Measurements from ENCODE around the gene ZNF77. TPM values are rescaled to one million over a fixed set of nuclear protein-coding genes. Genes with fewer than 3 reads are reported as not detected.
"Not testable (repeated sequence)": the region's sequence is repeated elsewhere in the genome, so short reads cannot be mapped to it uniquely, and the experiment has no call there.

Gene ZNF77
- total RNA-seq, 1 donor from 2014 or later = 5.8 TPM

DNA sequence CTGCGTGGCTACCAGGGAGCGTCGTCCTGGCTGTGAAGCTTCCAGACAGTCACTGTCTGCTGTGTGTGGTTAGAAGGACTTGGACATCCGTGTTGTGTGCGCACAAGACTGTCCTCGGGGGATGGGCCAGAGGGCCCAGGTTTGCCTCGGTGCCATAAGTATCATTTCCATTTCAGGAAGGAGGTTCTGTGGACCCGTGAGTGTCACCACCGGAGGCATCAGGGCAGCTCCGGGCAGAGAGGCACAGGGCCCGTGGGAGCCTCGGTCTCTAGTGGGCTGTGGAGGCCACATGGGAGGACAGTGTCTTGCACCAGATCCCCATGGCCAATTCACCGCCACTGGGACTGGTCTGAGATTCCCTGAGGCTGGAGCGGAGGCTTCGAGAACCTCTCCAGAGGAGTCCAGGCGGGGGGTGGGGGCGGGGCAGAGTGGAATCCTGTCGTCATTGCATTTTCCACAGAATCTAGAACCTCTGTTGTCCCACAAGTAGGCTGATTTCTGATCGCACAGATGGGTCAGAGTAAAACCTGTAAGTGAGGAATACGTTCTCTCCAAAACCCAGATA is 38.1 kb downstream of the ZNF77 start:
- DNase-seq (ENCODE audit: extremely low spot score, unreplicated experiment) = no peak
- H3K27me3 Mint-ChIP-seq = no peaks in the 10 kb centered on the region
- H3K4me1 Mint-ChIP-seq (ENCODE audit: unreplicated experiment) = peaks cover 7% of the 10 kb centered on the region
- peaks cover 8% of the 10 kb centered on the region for H3K9me3 Mint-ChIP-seq
- TF ChIP-seq, protein P1, sequence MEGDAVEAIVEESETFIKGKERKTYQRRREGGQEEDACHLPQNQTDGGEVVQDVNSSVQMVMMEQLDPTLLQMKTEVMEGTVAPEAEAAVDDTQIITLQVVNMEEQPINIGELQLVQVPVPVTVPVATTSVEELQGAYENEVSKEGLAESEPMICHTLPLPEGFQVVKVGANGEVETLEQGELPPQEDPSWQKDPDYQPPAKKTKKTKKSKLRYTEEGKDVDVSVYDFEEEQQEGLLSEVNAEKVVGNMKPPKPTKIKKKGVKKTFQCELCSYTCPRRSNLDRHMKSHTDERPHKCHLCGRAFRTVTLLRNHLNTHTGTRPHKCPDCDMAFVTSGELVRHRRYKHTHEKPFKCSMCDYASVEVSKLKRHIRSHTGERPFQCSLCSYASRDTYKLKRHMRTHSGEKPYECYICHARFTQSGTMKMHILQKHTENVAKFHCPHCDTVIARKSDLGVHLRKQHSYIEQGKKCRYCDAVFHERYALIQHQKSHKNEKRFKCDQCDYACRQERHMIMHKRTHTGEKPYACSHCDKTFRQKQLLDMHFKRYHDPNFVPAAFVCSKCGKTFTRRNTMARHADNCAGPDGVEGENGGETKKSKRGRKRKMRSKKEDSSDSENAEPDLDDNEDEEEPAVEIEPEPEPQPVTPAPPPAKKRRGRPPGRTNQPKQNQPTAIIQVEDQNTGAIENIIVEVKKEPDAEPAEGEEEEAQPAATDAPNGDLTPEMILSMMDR (conservative IDR thresholded peaks at IDR 0.05) = no peak
- peaks cover 13% of the 10 kb centered on the region for H3K36me3 Mint-ChIP-seq
- no peak overlapping the region for H3K4me3 Mint-ChIP-seq
- no peak overlapping the region for H3K27ac Mint-ChIP-seq

DNA sequence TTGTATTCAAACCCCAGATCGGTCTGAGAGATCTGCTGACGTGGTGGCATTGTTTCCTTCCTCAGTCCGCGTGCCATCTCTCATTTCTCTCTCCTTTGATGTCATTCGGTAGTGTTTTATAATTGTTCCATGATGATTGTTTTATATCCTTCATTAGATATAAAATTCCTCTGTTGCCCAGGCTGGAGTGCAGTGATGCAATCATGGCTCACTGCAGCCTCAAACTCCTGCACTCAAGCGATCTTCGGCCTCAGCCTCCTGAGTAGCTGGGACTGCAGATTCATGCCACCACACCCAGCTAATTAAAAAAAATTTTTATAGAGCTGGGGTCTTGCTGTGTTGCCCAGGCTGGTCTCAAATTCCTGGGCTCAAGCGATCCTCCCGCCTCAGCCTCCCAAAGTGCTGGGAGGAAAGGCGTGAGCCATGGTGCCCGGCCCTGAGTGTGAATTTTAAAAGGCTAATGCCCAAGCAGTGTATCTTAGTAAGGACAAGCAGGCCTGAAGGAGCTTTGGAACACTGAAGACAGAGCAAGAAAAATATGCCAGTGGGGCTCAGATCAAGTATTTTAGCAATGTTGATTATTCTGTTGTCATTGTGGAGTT is 38.8 kb downstream of the ZNF77 start:
- Mint-ChIP-seq H3K9me3 (peaks cover 5% of the 10 kb centered on the region), H3K27ac (no peak overlapping the region), H3K27me3 (no peaks in the 10 kb centered on the region), H3K4me3 (no peak overlapping the region), H3K36me3 (peaks cover 10% of the 10 kb centered on the region), H3K4me1 (ENCODE audit: unreplicated experiment) (peaks cover 9% of the 10 kb centered on the region)
- TF ChIP-seq, protein P1 (conservative IDR thresholded peaks at IDR 0.05) = no peak
- DNase-seq (ENCODE audit: extremely low spot score, unreplicated experiment) = no peak

DNA sequence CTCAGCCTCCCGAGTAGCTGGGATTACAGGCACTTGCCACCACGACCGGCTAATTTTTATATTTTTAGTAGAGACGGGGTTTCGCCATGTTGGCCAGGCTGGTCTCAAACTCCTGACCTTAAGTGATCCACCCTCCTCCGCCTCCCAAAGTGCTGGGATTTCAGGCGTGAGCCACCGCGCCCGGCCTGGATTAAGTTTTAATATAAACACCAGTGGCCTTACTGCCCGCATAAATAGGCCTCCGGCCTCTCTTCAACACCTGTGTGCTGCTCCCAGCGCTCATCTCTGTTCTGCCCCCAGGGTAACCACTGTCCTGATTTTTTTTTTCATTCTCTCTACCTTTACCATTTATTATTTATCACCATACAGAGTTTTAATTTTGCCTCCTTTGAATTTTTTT is 41.4 kb downstream of the ZNF77 start:
- DNase-seq (ENCODE audit: extremely low spot score, unreplicated experiment); H3K9me3 Mint-ChIP-seq; H3K4me3 Mint-ChIP-seq; H3K27me3 Mint-ChIP-seq; H3K36me3 Mint-ChIP-seq: not testable (repeated sequence)
- H3K27ac Mint-ChIP-seq = peak overlapping the region; percentile 99
- H3K4me1 Mint-ChIP-seq (ENCODE audit: unreplicated experiment) = peaks cover 13% of the 10 kb centered on the region

DNA sequence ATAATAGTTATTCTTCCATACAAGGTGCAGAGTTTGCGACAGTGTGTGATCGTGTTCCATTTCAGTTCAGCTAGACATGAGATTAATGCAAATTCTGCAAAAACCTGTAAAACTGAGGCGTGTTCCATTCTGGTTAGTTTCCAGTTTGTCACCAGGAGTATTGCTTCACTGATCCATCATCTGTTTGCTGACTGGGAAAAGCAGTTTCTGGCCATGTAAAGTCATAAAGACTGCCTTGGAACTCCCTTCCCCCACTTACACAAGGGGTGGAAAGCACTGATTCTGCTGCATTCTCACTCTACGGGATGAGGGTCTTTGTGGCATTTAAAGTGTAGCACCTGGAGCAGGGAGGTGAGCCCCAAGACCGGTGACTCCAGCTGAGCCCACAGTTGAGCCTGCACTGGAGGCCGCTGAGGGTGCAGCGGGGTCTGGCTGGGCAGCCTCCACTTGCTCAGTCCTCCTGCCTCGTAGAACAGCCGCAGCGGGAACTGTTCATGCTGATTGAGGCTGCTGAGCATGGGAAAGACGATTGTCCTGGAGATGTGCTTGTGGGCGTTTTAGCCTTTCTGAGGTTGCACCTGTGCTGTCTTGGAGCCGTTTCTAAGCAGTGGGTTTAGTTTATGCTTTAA is 42.1 kb downstream of the ZNF77 start:
- Mint-ChIP-seq H3K27ac (peak overlapping the region; percentile 99), H3K9me3 (peaks cover 2% of the 10 kb centered on the region), H3K4me1 (ENCODE audit: unreplicated experiment) (peaks cover 13% of the 10 kb centered on the region), H3K4me3 (peak overlapping the region; percentile 99), H3K27me3 (peaks cover 4% of the 10 kb centered on the region), H3K36me3 (peaks cover 5% of the 10 kb centered on the region)
- DNase-seq (ENCODE audit: extremely low spot score, unreplicated experiment) = no peak
- TF ChIP-seq, protein P1 (conservative IDR thresholded peaks at IDR 0.05) = no peak

DNA sequence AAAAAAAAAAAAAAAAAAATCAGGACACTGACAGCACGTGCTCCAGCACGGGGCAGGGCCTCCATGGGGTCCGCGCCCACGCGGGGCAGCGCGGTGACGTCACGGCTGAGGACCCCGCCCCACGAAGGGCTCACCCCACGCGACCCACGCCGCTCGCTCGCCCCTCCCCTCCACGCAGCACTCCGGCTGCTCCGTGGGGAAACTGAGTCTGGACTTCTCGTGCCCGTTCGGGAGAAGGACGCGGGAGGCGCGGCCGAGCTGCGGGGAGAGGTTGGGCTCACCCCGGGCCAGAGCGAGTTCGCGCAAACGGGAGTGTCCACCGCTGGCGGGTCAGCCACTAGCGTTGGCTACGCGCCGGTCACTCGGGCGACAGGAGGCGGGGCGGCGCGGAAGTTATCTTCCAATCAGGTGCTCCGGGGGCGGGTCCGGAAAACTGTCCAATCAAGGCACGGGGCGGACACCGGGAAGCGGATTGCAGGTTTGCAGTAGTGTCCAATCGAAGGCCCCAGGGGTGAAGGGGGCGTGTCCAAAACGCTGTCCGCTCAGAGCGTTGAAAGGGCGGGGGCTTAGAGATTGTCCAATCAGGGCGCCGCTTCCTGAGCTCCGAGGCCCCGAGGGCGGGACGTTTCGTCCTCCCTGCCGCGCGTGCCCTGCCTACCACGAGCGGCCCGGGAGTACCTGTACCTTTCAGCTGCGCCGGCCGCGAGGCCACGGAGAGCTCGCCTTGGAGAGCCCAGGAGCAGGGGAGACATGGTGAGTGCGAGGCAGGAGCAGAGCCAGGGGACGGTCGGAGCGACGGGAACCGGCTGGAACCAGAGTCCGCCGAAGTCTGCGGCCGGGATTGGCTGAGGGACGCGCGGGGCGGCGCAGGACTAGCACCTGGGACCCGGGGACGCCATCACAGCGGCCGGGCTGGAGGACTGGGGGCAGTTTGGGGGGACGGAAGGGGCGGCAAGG is 44.2 kb downstream of the ZNF77 start, which contains the start of gene ZNF57:
ZNF57 (plus strand) TSS at position 633 of the 957 bp plus-strand sequence; CDS start at position 751, 118 bp downstream.
- DNase-seq (ENCODE audit: extremely low spot score, unreplicated experiment) = peak; percentile 98
- Mint-ChIP-seq H3K4me3 (peak within 1 kb of the TSS; percentile 99), H3K27ac (peak within 1 kb of the TSS; percentile 99), H3K9me3 (peaks cover 5% of the 10 kb centered on the region), H3K36me3 (peaks cover 5% of the 10 kb centered on the region), H3K27me3 (peaks cover 4% of the 10 kb centered on the region), H3K4me1 (ENCODE audit: unreplicated experiment) (peaks cover 13% of the 10 kb centered on the region)
- TF ChIP-seq, protein P1 (conservative IDR thresholded peaks at IDR 0.05) = no peak
